SIG-M5 treated with dmso at 0.1 percent for 504 hours (cell line): Measurements from ENCODE around the gene ATP8B2.
"Not testable (repeated sequence)": the region's sequence is repeated elsewhere in the genome, so short reads cannot be mapped to it uniquely, and the experiment has no call there.

Source experiments
- DNase-seq: peaks from one replicate; lab custom pipeline; 2025; ENCODE audit not compliant: unreplicated experiment; lab: John Stamatoyannopoulos, UW

Gene ATP8B2

DNA sequence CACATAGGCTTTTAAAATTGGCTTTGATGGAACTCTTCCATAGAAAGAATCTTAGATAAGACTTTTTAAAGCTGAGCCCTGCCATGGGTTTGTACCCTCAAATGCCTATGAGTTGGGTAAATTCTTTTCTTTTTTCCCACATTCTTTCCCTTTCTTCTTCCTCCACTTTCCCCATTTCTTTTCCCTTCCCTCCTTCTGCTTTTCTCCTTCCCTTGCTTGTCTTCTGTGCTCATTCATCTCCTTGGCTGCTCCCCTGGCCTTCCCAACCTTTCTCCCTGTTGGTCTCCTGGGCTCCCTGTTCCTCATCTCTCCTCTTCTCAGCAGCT lies 3.8 kb upstream of the ATP8B2 start:
- not testable (repeated sequence) for DNase-seq

DNA sequence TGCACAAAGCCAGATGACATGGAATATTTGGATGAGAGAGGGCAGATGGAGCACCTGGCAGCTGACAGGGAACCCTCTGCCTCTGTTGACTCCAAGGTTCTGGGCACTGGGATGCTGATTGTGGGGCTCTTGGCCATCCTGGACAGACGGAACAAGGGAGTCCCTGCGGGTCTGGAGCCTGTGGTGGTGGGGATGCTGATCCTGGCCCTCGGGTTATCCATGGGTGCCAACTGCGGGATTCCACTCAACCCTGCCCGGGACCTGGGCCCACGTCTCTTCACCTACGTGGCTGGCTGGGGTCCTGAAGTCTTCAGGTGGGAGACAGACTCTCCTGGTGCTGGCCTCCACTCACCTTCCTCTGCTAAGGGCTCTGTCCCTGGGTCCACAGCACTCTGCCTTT lies 1.8 kb upstream of the ATP8B2 start:
- no peak for DNase-seq

DNA sequence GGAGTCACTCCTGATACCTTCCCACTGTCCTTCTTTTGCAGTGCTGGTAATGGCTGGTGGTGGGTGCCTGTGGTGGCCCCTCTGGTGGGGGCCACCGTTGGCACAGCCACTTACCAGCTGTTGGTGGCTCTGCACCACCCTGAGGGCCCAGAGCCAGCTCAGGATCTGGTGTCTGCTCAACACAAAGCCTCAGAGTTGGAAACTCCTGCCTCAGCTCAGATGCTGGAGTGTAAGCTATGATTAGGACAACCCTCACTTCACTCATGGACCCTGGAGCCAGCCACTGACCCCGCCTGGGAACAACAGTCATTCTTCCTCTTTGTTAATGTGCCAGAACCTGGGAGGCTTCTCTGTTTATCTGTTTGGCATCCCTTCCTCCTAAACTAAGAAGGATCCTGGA lies 1.1 kb upstream of the ATP8B2 start:
- DNase-seq: no peak

DNA sequence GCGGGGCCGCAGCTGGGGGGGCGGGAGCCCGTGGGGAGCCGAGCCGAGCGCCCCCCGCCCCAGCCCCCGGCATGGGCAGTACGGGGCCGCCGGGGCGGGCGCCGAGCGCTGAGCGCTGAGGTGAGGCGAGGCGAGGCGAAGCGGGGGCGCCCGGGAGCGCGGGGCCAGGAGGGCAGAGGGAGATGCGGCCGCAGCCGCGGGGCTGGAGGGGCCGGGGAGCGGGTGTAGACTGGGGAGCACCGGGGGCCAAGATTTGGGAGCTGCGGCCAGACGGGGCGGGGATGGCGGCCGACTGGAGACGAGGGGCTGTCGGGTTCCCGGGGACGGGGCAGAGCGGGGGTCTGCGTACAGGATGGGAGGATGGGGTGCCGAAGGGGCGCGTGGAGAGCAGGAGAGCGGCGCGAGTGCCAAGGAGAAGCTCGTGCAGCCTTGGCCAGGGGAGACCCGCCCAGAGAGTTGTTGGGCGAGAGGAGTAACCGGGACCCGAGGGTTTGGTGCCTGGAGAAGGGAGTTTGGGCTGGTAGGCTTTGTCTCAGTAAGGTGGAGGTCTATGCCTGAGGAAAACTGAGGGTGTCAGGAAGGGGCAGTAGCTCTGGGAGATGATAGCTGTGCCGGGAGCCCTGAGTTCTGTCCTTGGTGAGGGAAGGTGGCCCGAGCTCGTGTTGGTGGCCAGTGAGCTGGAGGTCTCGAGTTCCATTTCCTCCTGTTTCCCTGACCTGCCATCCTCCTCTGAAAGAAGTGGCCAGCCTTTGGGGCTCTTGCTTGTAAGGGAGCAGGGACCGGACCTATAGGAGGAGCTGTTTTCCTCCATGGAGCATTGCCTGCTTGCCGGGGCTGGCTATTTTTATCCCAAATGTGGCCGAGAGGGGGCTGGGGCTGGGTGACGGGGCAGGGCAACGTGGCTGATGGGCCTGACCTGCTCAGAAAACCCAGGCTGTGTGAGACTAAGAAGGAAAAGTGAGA lies 539 bp downstream of the ATP8B2 start:
- DNase-seq: peak; percentile 74

DNA sequence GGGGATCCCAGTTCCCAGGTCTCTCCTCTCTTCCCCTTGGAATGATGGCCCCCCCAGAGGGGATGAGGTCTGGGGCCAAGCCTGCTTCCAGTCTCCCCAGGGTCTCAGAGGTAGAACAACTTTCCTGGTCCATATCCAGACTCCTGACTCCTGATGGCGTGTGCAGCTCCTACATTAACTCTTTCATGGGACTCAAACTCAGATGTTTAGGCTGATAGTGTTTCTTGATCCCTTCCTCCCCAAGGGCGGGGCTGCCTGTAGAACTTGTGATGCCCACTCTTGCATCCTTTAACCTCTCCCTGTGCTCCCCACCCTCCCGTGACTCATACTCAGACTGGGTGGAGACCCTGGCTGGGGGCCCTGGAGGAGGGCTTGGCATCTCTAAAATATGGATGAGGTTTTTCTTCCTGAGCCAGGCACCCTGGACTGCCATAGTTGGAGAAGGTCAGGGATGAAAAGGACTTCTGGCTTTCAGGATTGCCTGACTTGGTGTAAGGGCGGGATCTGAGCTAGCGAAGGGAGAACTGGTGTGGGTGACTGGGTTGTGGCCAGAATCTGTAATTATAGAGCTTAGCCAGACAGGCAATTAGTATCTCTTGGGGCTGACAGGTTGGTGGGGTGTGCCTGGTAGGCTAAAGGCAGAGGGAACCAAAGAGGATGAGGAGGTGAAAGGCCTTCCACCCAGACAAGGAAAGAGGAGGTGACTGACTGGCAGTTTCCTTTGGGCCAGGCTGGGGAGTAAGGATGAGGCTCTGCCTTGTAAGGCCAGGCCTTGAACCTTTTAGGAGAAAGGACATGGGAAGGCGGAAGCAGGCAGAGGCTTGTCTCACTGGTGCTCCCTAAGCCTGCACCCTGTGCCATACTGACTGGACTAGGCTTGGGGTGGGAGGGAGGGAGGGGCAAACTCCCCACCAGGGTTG lies 1.5 kb downstream of the ATP8B2 start:
- no peak for DNase-seq

DNA sequence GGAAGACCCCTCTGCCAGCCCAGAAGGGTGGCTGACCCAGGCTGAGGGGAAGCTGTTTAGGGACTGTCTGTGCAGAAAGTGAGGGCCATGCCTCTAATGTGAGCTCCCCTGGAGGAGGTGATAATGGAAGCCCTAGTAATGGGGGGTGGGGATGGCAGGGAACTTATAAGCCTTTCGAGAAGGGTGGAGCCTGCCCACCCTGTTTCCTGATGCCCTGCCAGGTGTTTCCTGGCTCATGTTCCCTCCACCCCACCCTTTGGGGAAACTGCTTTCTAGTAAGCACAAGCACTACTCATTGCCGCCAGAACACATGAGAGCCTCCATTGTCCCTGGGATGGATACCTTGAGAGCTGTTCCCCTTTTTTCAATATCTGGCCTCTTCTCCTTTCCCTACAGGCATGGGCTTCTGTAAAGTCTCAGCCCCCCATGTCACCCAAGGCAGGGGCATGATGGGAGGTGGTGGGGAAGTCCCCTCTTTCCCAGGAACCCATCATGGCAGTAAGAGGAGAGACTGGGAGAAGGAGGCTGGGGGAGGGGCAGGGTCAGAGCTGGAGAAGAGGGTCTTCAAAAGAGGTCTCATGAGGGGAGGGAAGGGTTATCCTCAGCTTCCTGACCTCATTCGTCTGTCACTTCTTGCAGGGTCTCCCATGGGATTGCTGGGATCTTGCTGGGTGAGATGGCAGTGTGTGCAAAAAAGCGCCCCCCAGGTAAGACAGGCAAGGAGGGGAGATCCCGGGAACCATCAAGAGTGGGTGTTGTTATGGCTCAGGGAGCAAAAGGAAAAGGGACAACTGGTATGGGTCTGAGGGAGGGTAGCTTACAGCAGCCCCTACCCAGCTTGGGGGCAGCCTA lies 2.4 kb downstream of the ATP8B2 start:
- no peak for DNase-seq

DNA sequence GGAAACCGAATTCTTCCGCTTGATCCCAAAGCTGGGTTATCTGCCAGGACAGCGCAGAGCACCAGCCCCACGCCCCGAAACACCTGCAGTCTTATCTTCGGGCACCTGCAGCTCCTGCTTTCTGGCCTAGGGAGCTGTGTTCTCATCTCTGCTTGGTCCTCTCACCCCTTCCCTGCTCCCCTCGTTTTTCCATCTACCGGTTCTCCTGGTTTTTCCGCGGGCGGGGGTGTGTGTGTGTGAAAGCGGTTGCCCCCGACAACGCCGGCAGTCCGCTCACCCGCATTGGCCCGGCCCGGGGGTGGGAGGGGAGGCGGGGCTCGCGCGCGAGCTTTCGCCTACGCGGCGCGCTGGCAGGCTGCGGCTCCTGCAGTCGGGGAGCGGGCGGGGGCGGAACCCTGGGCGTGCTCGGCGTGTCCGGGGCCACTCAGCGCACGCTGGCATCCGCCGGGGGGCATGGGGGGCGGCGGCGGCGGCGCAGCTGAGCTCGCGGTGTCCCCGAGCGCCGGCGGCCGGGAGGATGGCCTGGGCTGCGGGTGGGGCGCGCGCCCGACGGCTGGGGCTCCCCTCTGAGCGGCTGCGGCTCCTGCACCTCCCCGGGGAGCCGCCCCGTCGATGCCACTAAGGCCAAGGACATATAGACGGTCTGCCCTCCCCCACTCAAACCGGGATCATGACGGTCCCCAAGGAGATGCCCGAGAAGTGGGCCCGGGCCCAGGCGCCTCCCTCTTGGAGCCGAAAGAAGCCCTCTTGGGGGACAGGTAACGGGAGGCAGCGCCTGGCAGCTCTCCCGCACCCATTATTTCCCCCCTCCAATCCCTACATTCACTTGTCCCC lies 3.2 kb downstream of the ATP8B2 start:
- DNase-seq: peak; percentile 49

DNA sequence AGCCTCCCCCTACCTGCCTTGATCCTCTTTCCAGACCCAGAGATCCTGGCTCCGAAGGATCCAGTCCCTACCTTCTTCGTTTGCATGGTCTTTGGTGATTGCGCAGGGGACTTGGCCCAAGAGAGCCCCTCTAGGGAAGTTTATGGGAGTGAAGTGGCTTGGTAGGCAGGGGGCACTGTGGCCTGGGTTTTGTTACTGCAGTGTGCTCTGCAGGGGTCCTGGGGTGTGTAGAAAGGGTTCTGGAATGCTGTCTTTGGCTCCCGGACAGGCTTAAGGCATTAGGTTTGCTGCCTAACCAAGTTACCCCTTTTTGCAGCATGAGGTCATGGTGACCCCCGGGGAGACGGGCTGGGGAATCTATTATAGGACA lies 3.8 kb downstream of the ATP8B2 start:
- no peak for DNase-seq

DNA sequence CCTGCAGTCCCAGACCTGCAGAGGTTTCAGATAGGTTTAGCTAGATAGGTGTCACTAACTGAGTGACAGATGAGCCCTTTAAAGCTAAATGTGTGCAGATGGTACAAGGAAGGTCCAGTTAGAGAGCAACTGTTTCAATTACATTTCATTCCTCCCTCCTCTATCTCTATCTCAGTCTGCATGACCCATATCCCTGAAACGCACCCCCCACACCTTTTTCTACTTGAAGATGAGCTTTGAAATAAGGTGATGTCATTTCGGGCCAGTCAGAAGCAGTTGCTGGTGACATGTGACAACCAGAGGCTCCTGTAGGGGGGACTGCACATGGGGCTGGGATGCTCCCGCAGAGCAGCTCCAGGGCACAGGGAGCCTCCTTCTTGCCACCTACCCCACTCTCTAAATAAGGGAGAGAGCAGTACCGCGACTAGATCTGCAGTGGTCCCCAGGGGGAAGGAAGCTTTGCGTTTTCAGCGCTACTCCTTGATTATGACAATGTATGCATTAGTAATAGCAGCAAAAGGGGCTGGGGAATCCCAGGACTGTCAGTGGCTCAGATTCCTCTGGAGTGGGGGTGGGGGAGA lies 4.3 kb downstream of the ATP8B2 start:
- no peak for DNase-seq

DNA sequence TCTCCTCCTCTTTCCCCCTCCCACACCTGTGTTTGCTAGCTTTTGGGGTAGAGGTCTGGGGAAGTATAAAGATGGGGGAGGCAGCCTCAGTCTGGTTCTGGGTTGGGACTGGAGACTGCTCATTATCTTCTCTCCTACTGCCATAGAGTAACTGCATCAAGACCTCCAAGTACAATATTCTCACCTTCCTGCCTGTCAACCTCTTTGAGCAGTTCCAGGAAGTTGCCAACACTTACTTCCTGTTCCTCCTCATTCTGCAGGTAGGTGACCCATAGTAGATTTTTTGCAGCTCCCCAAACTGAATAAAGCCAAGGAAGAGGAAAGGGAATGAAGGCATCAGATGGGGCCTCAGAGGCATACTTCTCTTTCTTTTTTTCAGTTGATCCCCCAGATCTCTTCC lies 5.3 kb downstream of the ATP8B2 start:
- DNase-seq: no peak

DNA sequence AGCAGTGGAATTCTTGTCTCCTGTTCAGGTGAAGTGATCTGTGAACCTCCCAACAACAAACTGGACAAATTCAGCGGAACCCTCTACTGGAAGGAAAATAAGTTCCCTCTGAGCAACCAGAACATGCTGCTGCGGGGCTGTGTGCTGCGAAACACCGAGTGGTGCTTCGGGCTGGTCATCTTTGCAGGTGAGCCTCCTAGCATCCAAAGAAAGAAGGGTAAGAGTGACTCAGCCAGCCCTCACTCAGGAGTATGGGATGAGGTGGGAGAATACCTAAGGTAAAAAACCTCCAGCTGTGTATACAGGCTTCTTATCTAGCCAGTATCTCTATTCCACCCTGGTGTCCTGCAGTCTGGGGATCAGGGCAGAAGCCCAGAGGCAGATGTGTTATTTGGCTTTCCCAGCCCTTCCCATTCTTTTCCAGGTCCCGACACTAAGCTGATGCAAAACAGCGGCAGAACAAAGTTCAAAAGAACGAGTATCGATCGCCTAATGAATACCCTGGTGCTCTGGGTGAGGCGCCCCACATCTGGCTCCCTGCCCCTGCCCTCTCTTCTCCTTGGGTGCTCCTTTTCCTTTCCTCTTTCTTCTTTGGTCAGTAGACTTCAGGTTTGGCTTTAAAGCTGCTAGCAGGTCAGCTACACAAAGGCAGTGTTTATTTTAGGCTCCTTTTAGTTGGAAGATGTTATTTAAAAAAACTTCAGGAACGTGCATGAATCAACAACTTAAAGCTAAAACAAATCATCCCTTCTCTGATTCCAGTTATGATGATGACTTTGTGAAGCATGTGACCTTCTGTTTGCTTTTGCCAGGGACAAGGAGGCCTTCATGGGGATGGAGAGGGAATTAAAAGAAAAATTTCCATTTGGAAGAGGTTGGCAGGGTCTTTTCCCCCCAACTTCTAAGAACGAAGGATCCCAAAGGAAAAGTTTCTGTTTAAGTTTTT lies 9.0 kb downstream of the ATP8B2 start:
- DNase-seq: no peak

DNA sequence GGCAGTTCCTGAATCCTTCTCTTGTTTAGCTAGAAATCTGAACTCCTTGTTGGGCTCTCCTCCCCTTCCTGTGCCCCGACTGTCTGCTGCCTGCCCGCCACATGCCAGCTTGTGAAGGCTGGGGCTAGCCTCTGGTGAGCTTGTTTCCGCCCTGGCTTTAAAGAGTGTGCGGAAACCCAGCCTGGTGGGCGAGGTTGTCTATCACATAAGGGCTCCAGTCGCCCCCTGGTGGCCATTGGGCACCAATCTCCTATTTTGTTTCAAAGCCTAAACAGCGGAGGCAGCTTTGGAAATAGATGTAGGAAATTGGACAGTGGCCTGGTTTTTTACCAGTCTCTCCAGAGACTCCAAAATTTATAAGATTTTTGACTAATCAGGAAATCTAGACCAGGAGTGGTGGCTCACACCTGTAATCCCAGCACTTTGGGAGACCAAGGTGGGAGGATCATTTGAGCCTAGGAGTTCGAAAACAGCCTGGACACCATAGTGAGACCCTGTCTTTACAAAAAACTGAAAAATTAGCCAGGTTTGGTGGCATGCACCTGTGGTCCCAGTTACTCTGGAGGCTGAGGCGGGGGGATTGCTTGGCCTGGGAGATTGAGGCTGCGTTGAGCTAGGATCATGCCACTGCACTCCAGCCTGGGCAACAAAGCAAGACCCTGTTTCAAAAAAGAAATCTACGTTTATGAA lies 9.8 kb downstream of the ATP8B2 start:
- DNase-seq: peak; percentile 89

DNA sequence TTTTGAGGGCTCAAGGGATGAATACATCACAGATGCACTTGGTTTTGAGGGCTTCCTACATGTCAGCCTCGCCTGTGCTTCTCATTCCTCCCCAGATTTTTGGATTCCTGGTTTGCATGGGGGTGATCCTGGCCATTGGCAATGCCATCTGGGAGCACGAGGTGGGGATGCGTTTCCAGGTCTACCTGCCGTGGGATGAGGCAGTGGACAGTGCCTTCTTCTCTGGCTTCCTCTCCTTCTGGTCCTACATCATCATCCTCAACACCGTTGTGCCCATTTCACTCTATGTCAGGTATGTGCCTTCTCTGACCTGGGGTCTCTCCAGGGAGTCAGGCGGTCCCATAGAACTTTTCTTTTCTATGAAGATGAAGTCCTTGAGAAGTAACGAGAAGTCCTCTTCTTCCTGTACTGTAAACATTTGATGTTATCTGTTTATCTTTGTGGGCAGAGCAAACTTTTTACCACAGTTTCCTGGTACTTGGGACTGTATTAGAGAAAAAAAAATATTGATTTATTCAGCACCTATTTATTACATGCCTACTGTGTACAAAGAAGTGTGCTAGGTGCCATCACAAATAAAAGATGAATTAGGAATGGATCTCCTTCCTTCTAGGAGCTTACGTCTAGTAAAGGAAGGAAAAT lies 12.0 kb downstream of the ATP8B2 start:
- no peak for DNase-seq

DNA sequence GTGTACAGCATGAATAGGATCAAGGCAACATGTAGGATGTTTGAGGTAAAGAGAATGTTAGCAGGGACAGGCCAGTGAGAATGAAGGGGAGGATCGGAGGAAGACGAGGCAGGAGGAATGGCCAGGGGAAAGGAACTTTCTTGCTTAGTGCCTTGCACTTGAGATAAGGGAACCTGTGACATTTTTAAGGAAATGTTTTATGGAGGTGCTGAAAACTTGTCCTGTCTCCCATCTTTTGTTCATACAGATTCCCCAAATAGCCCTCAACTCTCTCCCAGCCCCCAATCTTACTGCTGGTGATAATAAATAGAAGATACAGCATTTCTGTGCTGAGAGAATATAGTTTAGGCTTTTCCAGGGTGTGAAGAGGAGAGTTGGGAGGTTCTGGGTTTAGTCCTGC lies 13.6 kb downstream of the ATP8B2 start:
- no peak for DNase-seq

DNA sequence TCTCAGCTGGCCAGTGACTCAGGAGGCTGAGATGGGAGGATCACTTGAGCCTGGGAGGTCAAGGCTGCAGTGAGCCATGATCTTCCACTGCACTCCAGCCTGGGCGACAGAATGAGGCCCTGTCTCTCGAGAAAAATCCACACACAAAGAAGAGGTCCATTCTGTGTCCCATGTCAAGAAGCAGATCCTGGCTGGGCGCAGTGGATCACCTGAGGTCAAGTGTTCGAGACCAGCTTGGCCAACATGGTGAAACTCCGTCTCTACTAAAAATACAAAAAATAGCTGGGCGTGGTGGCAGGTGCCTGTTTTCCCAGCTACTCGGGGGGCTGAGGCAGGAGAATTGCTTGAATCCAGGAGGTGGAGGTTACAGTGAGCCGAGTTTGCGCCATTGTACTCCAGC lies 16.0 kb downstream of the ATP8B2 start:
- not testable (repeated sequence) for DNase-seq

DNA sequence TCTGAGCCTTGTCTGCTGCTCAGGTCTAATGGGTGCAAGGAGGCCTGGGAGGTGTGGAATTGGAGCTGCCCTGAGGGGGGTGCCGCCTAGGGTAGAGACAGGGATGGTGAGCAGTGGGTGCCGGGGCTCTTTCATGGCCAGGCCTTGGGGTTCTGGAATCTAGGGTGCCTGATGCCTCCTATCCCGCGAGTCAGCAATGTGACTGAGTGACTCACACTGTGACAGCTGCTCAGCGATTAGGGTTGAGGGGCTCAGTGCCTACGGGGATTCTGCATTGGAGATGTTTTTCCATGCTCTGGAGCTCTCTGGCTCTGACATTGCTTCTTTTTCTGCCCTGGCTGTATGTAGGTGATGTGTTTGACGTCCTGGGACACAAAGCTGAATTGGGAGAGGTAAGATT lies 16.8 kb downstream of the ATP8B2 start:
- no peak for DNase-seq

DNA sequence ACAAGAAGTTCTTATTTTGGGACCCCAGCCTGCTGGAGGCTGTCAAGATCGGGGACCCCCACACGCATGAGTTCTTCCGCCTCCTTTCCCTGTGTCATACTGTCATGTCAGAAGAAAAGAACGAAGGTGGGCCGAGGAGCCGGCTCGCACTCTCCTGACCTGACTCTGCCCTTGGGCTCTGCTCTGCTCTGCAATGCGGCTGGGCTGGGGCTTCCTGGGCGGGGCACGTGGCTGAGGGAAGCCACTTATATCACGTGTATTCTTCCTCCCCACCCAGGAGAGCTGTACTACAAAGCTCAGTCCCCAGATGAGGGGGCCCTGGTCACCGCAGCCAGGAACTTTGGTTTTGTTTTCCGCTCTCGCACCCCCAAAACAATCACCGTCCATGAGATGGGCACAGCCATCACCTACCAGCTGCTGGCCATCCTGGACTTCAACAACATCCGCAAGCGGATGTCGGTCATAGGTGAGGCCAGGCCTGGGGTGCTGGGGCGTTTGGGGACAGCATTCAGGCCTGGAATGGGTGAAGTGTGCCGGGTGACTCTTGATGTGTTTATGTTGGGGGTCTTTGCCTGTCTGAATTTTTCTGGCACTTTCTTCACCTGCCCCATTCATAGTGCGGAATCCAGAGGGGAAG lies 17.6 kb downstream of the ATP8B2 start:
- no peak for DNase-seq
